Fibroblast of the aortic adventitia (primary cell): ENCODE data around the gene GLRX5. TPM values are rescaled to one million over a fixed set of nuclear protein-coding genes. Genes with fewer than 3 reads are reported as not detected.
"Not testable (repeated sequence)": the region's sequence is repeated elsewhere in the genome, so short reads cannot be mapped to it uniquely, and the experiment has no call there.

Source experiments
- DNase-seq: peaks from one replicate; pipeline ENCODE4 v3.0.0-alpha.2; 2010; ENCODE audit warnings: low read depth
- H3K4me3 ChIP-seq: 2 replicates; pipeline ENCODE4 v1.5.1; 2011; ENCODE audit warnings: low read depth, mild to moderate bottlenecking, control low read depth, low read length, moderate library complexity
- total RNA-seq: library from RNA; depleted of rRNA; stranded (reverse); fragments of >200 nt; gene quantifications from 2 replicates; pipeline ENCODE4 v1.2.3, GENCODE V29; 2012; ENCODE audit warnings: low replicate concordance
- TF ChIP-seq, protein P1 (sequence below): IDR thresholded peaks from 2 replicates; pipeline ENCODE4 v1.5.1; 2011; ENCODE audit warnings: mild to moderate bottlenecking, low read length, control low read depth, inconsistent platforms; ENCODE audit not compliant: insufficient read depth

Gene GLRX5
- total RNA-seq, 1 donor = 47.2 TPM

GRCh38 chr14:95504135-95505029, 30.5 kb upstream of the GLRX5 start:
- TF ChIP-seq, protein P1, sequence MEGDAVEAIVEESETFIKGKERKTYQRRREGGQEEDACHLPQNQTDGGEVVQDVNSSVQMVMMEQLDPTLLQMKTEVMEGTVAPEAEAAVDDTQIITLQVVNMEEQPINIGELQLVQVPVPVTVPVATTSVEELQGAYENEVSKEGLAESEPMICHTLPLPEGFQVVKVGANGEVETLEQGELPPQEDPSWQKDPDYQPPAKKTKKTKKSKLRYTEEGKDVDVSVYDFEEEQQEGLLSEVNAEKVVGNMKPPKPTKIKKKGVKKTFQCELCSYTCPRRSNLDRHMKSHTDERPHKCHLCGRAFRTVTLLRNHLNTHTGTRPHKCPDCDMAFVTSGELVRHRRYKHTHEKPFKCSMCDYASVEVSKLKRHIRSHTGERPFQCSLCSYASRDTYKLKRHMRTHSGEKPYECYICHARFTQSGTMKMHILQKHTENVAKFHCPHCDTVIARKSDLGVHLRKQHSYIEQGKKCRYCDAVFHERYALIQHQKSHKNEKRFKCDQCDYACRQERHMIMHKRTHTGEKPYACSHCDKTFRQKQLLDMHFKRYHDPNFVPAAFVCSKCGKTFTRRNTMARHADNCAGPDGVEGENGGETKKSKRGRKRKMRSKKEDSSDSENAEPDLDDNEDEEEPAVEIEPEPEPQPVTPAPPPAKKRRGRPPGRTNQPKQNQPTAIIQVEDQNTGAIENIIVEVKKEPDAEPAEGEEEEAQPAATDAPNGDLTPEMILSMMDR = no peak
- no peak overlapping the region for H3K4me3 ChIP-seq
- DNase-seq = peak; percentile 91

GRCh38 chr14:95505030-95505589, 29.7 kb upstream of the GLRX5 start:
- TF ChIP-seq, protein P1 = no peak
- no peak overlapping the region for H3K4me3 ChIP-seq
- no peak for DNase-seq

DNA sequence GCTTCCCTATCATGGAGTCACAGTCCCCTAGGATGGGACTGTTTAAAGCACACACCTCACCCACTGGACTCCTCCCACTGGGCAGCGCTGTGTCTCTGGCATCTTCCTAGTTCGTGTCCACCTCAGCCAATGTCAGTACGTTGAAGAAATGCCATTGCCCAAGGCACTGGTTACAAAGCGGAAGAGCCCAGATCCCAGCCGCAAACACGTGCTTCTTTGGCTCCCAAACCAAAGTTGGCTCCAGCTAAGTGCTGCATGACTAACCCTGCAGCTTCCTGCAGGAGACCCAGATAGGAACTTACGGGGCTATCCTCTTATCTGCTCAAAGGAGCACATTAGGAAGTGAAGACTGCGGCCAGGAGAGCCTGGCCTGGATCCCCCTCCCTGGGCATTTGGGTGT, 27.7 kb upstream of the GLRX5 start:
- H3K4me3 ChIP-seq = no peak overlapping the region
- peak; percentile 97 for DNase-seq
- TF ChIP-seq, protein P1 = no peak

DNA sequence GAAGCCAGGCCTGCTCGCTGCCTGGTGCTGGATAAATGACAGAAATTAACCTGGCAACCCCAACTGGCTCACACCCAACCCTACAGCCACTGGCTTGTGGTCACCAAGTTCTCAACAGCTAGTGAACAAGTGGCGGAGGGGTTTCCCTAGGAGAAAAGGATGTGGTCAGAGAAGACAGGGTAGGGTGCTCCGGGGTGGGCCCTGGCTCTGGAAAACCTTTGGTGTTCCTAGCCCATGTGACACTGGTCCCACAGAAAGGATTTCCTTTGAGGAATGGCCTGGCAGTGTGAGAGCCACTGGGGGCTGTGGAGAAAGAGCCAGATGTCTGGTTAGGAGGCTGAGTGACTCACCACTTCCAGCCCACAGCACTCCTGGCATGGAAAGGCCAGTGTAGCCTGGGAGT, 27.1 kb upstream of the GLRX5 start:
- no peak overlapping the region for H3K4me3 ChIP-seq
- TF ChIP-seq, protein P1 = no peak
- DNase-seq = peak; percentile 65

- no peak overlapping the region for H3K4me3 ChIP-seq
- DNase-seq = no peak
- TF ChIP-seq, protein P1 = no peak
Measured at GRCh38 chr14:95508377-95508776, 26.5 kb upstream of the GLRX5 start.

DNA sequence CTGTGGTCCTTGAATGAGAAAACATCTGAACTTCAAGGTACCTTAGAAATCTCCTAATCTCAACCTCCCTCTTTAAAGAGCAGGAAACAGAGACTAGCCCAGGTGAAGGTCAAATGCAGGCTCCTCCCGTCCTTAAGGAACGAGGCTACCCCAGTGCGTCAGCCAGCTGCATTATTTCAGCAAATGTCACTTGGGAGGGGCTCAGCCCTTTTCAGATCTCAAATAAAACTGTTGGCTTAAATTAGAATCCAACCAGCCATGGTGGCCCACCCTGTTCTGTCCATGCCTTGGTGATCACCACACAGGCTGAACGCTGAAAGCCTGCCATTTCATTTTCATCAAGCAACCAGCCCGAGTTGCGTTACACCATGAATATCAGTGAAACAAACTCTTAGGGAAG, 25.4 kb upstream of the GLRX5 start:
- no peak for DNase-seq
- no peak overlapping the region for H3K4me3 ChIP-seq
- TF ChIP-seq, protein P1 = no peak

GRCh38 chr14:95510344-95510743, 24.5 kb upstream of the GLRX5 start:
- H3K4me3 ChIP-seq, DNase-seq: not testable (repeated sequence)
